ENCODE results near the gene STXBP6.

GRCh38 chr14:24814944-24815343, 235.0 kb downstream of the STXBP6 start:
- TF ChIP-seq CTCF (IDR thresholded peaks at IDR 0.05; ENCODE audit: low read depth, low read length) (no peak), POLR2A (IDR thresholded peaks at IDR 0.05; ENCODE audit: extremely low read depth, insufficient read length) (no peak), MAX (IDR thresholded peaks at IDR 0.05; ENCODE audit: low read depth, low read length) (no peak), MYC (IDR thresholded peaks at IDR 0.05; ENCODE audit: low read depth, low read length) (no peak)

Data from NB4 (cell line).